Myocyte (in vitro differentiated cells): ENCODE measurements around the gene CNTF. TPM values are rescaled to one million over a fixed set of nuclear protein-coding genes. Genes with fewer than 3 reads are reported as not detected.
A peak's percentile ranks its signal among the peaks of the same experiment; 100 is the strongest.

Experiments used
- DNase-seq: peaks from one replicate; pipeline ENCODE4 v3.0.0-alpha.2; 2012; ENCODE audit warnings: low read depth
- total RNA-seq: library from RNA; depleted of rRNA; stranded (reverse); fragments of >200 nt; gene quantifications from 2 replicates; pipeline ENCODE4 v1.2.3, GENCODE V29; 2014

CNTF gene
- total RNA-seq, 1 donor from 2014 or later: 3.0 TPM

DNA sequence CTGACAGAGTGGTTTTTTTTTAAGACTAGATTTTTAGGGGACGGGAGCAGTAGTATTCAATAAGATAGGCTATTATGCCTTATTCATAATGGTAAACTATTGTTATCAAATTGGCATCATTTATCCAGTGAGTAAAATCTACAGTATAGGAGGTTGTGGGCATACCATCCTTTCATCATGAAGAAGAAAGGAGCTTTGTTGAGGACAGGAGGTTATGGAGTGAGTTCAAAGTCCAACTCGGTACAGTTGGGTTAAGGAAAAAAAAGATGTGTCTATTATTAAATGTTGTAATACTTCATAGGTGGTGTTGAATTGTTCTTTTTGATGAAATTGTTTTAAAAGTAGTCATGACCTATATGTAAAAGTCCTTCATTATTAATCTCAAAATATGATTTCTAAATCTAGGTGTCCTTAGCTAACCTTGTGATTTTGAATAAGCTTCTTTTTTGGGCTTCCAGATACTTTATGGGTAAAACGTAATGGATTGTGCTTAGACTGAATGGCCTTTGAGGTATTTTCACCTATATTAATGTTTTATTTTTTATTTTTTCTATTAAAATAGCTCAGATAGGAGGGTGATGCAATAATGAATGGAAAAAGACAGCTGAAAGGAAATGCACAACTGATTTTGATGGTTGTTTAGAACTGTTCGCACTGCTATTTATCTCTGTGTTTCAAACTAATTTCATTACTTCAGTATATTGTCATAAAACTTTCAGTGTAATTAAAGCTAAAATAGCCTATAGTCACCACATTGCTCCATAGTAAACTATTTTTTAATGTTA, 15.3 kb upstream of the CNTF start:
- no peak for DNase-seq

GRCh38 chr11:58608331-58608730, 14.1 kb upstream of the CNTF start:
- no peak for DNase-seq

DNA sequence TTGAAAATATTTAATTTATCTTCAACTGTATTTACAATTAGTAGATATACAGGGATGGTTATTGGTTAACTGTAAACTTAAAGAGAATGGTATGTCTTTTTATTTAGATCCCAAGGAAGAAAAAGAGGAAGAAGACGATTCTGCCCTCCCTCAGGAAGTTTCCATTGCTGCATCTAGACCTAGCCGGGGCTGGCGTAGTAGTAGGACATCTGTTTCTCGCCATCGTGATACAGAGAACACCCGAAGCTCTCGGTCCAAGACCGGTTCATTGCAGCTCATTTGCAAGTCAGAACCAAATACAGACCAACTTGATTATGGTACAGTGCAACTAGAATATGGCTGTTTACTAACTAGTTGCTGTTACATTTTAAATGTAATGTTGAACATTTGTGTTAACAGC, 12.7 kb upstream of the CNTF start:
- DNase-seq: no peak

- DNase-seq: no peak
Measured at GRCh38 chr11:58613228-58613627, 9.2 kb upstream of the CNTF start.

GRCh38 chr11:58615559-58615958, 6.9 kb upstream of the CNTF start:
- no peak for DNase-seq

- DNase-seq: peak; percentile 90
Measured at GRCh38 chr11:58616594-58616993, 5.9 kb upstream of the CNTF start.

DNA sequence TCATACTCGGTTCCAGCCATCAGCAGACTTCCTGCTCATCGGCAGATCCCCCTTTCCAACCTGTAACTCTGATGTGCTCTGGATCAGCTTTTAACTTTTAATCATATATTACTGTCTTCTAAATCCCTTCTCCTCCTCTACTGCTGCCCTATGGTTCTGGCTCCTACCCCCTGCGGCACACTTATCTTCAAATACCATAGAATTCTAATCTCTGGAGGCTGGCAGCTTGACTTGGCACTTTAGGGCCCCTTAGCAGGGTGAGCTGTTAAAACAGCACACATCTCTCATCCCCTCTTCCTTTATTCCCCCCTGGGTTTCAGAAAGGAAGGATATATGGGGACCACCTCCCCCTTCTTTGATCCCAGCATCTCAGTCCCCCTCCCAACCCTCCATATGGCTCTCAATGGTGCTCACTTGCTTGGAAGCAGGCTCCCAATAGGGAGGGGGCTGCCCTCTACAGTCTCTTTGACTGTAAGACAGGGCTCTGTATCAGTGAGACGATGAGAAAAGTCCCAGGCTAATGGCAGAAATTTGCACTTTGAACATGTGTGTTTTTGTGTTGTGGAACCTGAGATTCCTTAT, 4.4 kb upstream of the CNTF start:
- DNase-seq: no peak

- DNase-seq: no peak
Measured at GRCh38 chr11:58621586-58622262, 741 bp upstream of the CNTF start.

- DNase-seq: peak; percentile 86
Measured at GRCh38 chr11:58625086-58625485, 2.6 kb downstream of the CNTF start.

- DNase-seq: peak; percentile 63
Measured at GRCh38 chr11:58625826-58626460, 3.5 kb downstream of the CNTF start.

DNA sequence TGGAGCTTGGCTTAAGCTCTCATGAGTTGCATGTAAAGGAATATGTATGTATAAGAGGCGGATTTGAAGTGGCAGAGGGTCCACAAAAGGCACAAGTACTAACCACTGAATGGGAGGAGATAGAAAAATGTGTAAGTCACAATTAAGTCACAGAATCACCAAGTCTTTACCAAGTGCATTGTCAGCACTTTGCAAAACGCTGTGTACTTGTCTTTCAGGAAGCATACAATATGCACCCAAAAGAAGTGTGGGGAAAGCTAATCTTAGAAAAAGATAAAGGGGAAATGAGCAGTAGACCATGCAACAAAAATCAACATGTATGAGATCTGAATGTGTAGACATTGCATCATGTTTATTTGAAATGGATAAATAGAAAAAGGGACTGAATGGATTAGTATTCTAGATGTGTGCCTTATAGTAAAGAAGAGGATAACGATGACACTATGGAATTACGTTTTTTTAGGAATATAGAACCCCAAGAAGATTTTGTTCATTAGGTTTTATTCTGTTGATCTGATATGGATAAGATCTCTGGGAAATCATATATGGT, 4.5 kb downstream of the CNTF start:
- no peak for DNase-seq

DNA sequence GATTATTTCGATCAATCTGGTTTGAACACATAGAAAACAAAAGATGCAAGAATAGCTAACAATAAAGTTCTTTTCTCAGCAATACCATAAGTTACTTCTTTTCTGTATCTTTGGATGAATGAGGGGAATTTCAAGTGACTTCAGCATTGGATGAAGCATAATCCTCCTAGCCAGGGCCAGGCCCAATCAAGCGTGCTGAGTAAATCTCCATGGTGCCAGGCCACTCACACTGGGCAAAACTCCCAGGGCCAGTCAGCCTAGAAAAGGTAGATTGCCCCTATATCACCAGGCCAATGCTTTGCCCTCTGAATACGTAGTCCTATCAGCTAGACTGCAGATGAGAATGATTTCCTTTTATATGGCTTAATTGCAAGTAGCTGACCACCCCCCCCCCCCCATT, 6.0 kb downstream of the CNTF start:
- no peak for DNase-seq

GRCh38 chr11:58629857-58630256, 7.4 kb downstream of the CNTF start:
- DNase-seq: peak; percentile 65

DNA sequence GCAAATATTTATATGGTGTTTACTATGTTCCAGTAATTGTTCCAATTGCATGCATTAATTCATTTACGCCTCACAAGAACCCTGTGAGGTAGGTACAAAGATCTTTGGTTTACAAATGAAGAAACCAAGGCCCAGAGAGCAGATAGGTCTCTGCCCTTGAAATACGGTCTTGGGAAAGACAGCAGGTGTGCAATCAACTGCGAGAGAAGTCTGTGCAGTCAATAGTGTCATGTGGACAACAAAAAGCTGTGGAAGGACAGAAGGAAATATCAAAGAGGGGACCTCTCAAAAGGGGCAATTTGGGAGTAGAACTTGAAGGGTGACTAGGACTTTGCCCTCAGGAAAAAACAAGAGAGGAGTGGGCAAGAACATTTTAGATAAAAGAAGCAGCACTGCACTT, 8.9 kb downstream of the CNTF start:
- no peak for DNase-seq

DNA sequence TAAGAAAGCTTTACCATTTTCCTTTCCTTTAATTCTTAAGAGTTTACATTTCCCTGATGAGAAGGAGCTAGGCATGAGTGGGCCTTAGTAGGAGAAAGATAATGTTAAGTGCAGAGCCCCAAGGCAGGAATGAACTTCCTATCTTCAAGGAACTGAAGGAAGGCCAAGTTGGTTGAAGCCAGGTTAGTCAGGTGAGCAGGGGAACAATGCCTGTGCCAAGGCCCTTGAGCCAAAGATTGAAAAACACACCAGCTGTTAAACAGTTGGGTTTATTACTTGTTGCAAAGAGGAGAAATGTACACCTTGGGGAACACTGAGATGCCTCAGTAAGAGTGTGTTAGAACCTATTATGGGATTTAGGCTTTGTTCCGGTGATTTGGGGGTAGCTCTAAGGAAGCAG, 10.0 kb downstream of the CNTF start:
- DNase-seq: no peak

DNA sequence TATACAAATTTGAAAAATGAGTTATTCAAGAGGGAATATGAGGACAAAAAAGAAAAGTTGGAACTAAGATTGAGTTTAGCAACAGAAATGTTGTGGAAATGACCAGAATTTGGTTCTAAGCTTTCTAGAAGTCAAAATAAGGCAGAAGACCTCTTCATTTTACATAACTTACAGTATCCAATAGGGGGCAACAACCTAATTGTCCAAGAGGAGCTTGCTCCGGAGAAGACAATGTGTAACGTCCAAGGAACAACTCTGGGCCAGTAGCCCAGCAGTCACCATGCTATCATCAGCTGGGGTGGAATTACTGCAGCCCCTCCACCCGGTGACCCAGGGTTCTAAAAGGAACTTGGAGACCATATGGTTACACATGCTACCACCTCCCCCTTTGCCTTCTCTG, 14.1 kb downstream of the CNTF start:
- DNase-seq: no peak

- no peak for DNase-seq
Measured at GRCh38 chr11:58637371-58637770, 14.9 kb downstream of the CNTF start.

DNA sequence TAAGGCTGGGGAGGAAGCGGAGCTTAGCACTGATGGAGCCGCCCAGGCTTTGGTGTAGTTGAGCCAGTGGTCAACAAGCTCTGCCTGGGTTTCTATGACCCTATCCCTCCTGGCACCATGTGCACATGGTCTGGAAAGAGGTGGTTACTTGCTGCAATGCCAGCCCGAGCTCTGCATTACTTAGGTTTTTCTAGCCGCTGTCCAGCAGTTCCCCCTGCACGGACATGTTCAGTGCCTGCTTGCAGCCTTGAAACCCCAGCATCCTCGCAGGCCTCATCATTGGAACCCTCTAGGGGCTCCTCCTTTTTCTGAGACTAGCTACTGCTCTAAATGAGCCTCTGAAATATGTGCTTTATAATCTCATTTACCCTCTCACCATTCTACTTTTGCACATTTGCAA, 16.6 kb downstream of the CNTF start:
- DNase-seq: no peak

DNA sequence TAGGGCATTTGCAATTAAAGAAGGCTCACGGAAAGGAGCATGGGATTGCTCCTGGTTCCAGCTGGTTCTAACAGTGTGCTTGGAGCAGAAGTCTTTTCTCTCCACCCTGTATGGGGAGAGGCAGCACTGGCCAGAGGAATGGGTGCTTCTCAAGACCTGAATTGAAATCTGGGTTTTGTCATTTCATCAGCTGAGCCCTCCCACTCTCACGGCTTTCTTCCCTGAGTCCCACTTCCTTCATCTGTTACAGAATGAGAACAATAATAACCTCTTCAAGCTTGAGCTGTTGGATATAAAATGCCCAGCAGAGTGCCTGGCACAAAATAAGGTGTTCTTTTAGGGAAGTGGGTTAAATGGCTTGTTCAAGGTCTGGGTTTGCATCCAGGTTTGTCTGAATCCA, 17.2 kb downstream of the CNTF start:
- no peak for DNase-seq

DNA sequence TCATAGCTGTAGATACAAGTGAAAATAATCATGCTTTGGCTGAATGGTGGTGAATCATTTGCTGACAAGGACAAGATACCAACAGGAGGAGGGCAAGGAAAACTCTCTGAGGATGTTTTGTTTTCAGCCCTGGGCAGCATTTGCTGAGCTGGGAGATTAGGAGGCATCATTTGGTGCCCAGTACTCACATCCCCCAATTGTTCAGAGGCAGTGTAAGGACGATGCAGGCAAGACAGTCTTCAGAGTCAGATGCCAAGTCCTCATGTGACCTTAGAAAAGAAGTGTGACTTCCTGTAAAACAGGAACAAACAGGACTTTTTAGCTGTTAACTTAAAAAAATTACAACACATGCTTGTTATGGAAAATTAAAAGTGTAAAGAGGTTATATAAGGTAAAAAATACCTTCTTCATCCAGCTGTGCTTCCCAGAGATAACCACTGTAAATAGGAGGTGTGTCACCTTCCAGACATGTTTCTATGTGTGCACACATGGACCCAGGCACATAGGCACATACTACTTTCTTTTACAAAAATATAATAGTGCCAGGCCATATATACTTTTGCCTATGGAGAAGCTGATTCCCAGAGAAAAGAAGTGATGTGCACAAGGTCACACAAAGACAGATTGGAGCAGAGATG, 18.0 kb downstream of the CNTF start:
- DNase-seq: no peak

GRCh38 chr11:58641341-58641740, 18.9 kb downstream of the CNTF start:
- no peak for DNase-seq
